Epithelial cell of proximal tubule (primary cell): ENCODE data around the gene ZNF329. TPM values are rescaled to one million over a fixed set of nuclear protein-coding genes. Genes with fewer than 3 reads are reported as not detected.
"Not testable (repeated sequence)": the region's sequence is repeated elsewhere in the genome, so short reads cannot be mapped to it uniquely, and the experiment has no call there.

Experiments used
- DNase-seq: peaks from one replicate; pipeline ENCODE4 v3.0.0-alpha.2; 2011; ENCODE audit warnings: low read depth
- H3K4me3 ChIP-seq: 2 replicates; pipeline ENCODE4 v1.5.1; 2011; ENCODE audit warnings: low read depth, mild to moderate bottlenecking, low read length
- CTCF ChIP-seq: conservative IDR thresholded peaks from 2 replicates; pipeline ENCODE4 v1.5.1; 2012; ENCODE audit warnings: low read depth, mild to moderate bottlenecking, low read length
- total RNA-seq: library from RNA; depleted of rRNA; stranded (reverse); fragments of >200 nt; gene quantifications from 2 replicates; pipeline ENCODE4 v1.2.3, GENCODE V29; 2015

ZNF329 gene
- total RNA-seq, 1 donor from 2014 or later = 7.1 TPM

GRCh38 chr19:58153386-58153785, 2.8 kb upstream of the ZNF329 start:
- no peak for TF ChIP-seq CTCF
- DNase-seq = no peak
- no peak overlapping the region for H3K4me3 ChIP-seq

GRCh38 chr19:58147475-58147874, 3.1 kb downstream of the ZNF329 start:
- H3K4me3 ChIP-seq, DNase-seq: not testable (repeated sequence)

DNA sequence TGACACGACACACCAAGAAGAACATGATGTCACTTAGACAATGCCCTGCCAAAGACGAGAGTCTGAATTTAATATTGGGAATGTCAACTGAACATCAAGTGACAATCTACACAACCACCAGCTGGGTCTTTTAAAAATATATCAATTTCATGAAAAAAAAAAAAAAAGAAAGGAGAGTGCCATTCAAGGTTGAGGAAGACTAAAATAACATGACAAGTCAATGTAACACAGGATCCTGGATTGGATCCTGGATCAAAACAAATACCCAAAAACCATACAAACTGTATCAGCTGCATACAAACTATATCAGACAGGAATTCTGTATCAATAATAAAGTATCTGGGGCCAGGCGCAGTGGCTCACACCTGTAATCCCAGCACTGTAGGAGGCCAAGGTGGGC, 4.7 kb downstream of the ZNF329 start:
- TF ChIP-seq CTCF = no peak
- no peak overlapping the region for H3K4me3 ChIP-seq
- no peak for DNase-seq

GRCh38 chr19:58134244-58134643, 16.3 kb downstream of the ZNF329 start:
- TF ChIP-seq CTCF = no peak
- no peak overlapping the region for H3K4me3 ChIP-seq
- DNase-seq = no peak

- H3K4me3 ChIP-seq = no peak overlapping the region
- TF ChIP-seq CTCF = no peak
- no peak for DNase-seq
Observed at GRCh38 chr19:58129284-58129683, 21.3 kb downstream of the ZNF329 start.

- no peak for DNase-seq
- TF ChIP-seq CTCF = no peak
Observed at GRCh38 chr19:58128041-58128685, 22.4 kb downstream of the ZNF329 start.

DNA sequence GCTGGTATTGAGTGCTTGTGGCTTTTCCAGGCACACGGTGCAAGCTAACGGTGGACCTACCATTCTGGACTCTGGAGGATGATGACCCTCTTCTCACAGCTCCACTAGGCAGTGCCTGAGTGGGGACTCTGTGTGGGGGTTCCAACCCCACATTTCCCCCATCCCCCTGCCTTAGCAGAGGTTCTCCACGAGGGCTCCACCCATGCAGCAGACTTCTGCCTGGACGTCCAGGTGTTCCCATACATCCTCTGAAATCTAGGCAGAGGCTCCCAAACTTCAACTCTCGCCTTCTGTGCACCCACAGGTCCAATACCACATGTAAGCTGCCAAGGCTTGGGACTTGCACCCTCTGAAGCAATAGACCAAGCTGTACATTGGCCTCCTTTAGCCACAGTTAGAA, 27.2 kb downstream of the ZNF329 start:
- no peak overlapping the region for H3K4me3 ChIP-seq
- DNase-seq = no peak
- no peak for TF ChIP-seq CTCF

More at GRCh38 chr19:58128041-58128685, 22.4 kb downstream of the ZNF329 start:
- no peak overlapping the region for H3K4me3 ChIP-seq
